Astrocyte (in vitro differentiated cells and primary cell): ENCODE data around the gene MARCHF9. TPM values are rescaled to one million over a fixed set of nuclear protein-coding genes. Genes with fewer than 3 reads are reported as not detected.
"Not testable (repeated sequence)": the region's sequence is repeated elsewhere in the genome, so short reads cannot be mapped to it uniquely, and the experiment has no call there.

Source experiments
- DNase-seq: peaks from one replicate; pipeline ENCODE4 v3.0.0-alpha.2; 2010; ENCODE audit warnings: low read depth
- FAIRE-seq: peaks from 2 replicates; lab custom pipeline; 2011; peaks lifted over from hg19 to GRCh38; lab: Jason Lieb, UNC
- H2AFZ ChIP-seq: 2 replicates; pipeline ENCODE4 v1.6.0; 2012; ENCODE audit warnings: low read depth, low read length, inconsistent platforms
- H3K27ac ChIP-seq: 2 replicates; pipeline ENCODE4 v1.5.1; 2011; ENCODE audit warnings: low read depth, low read length, inconsistent platforms
- H3K27me3 ChIP-seq: 2 replicates; pipeline ENCODE4 v1.6.0; 2011; ENCODE audit warnings: low read length, inconsistent platforms; ENCODE audit not compliant: insufficient read depth
- H3K36me3 ChIP-seq: 2 replicates; pipeline ENCODE4 v1.5.1; 2011; ENCODE audit warnings: low read length, inconsistent platforms; ENCODE audit not compliant: insufficient read depth
- H3K4me1 ChIP-seq: 2 replicates; pipeline ENCODE4 v1.5.1; 2011; ENCODE audit warnings: low read length, inconsistent platforms; ENCODE audit not compliant: insufficient read depth
- H3K4me2 ChIP-seq: 2 replicates; pipeline ENCODE4 v1.6.0; 2012; ENCODE audit warnings: low read length, inconsistent platforms
- H3K4me3 ChIP-seq: 2 replicates; pipeline ENCODE4 v1.5.1; 2011; ENCODE audit warnings: low read depth, mild to moderate bottlenecking, low read length, inconsistent platforms; ENCODE audit not compliant: insufficient read depth
- H3K79me2 ChIP-seq: 2 replicates; pipeline ENCODE4 v1.6.0; 2012; ENCODE audit warnings: mild to moderate bottlenecking, low read length, inconsistent platforms; ENCODE audit not compliant: insufficient read depth
- H3K9ac ChIP-seq: 2 replicates; pipeline ENCODE4 v1.6.0; 2012; ENCODE audit warnings: mild to moderate bottlenecking, low read length, inconsistent platforms
- H3K9me3 ChIP-seq: 2 replicates; pipeline ENCODE4 v1.5.1; 2012; ENCODE audit warnings: low read depth, mild to moderate bottlenecking, low read length, inconsistent platforms; ENCODE audit not compliant: insufficient read depth
- H4K20me1 ChIP-seq: 2 replicates; pipeline ENCODE4 v1.6.0; 2012; ENCODE audit warnings: low read length, inconsistent platforms; ENCODE audit not compliant: insufficient read depth
- H3K27ac Mint-ChIP-seq: one replicate; pipeline ENCODE4 v1.8.0; 2021; ENCODE audit warnings: mild to moderate bottlenecking, mixed read lengths; ENCODE audit not compliant: unreplicated experiment
- H3K27me3 Mint-ChIP-seq: one replicate; pipeline ENCODE4 v1.8.0; 2021; ENCODE audit warnings: low read depth, mixed read lengths; ENCODE audit not compliant: unreplicated experiment
- H3K36me3 Mint-ChIP-seq: one replicate; pipeline ENCODE4 v1.8.0; 2021; ENCODE audit warnings: low read depth, mixed read lengths; ENCODE audit not compliant: unreplicated experiment
- H3K4me1 Mint-ChIP-seq: one replicate; pipeline ENCODE4 v1.8.0; 2021; ENCODE audit warnings: low read depth, mixed read lengths; ENCODE audit not compliant: unreplicated experiment
- H3K4me3 Mint-ChIP-seq: one replicate; pipeline ENCODE4 v1.8.0; 2021; ENCODE audit warnings: mild to moderate bottlenecking, moderate library complexity, mixed read lengths; ENCODE audit not compliant: unreplicated experiment
- H3K9me3 Mint-ChIP-seq: one replicate; pipeline ENCODE4 v1.8.0; 2021; ENCODE audit warnings: mild to moderate bottlenecking, mixed read lengths; ENCODE audit not compliant: unreplicated experiment
- CTCF ChIP-seq: IDR thresholded peaks from 2 replicates; pipeline ENCODE4 v1.5.1; 2011; ENCODE audit warnings: low read depth, mild to moderate bottlenecking, inconsistent platforms, low read length, moderate library complexity; ENCODE audit not compliant: insufficient read depth
- EZH2 ChIP-seq: IDR thresholded peaks from 2 replicates; pipeline ENCODE4 v1.6.1; 2012; ENCODE audit warnings: mild to moderate bottlenecking, low read length, inconsistent platforms; ENCODE audit not compliant: insufficient read depth
- total RNA-seq: library from RNA; stranded (reverse); gene quantifications from 2 replicates; pipeline ENCODE4 v1.2.1, GENCODE V29; 2021

MARCHF9 gene
- total RNA-seq, 1 donor from 2014 or later = 13.0 TPM

- TF ChIP-seq CTCF (no peak), EZH2 (no peak)
- peaks cover 3% of the 10 kb centered on the region for H3K27me3 ChIP-seq
- Mint-ChIP-seq H3K9me3 (no peaks in the 10 kb centered on the region), H3K27me3 (peaks cover 24% of the 10 kb centered on the region), H3K27ac (no peak overlapping the region), H3K36me3 (peaks cover 35% of the 10 kb centered on the region), H3K4me1 (no peaks in the 10 kb centered on the region), H3K4me3 (no peak overlapping the region)
- peaks cover 35% of the 10 kb centered on the region for H3K36me3 ChIP-seq
- H3K4me1 ChIP-seq = no peaks in the 10 kb centered on the region
- no peaks in the 10 kb centered on the region for H3K9me3 ChIP-seq
- no peaks in the 10 kb centered on the region for H3K79me2 ChIP-seq
- no peak overlapping the region for H3K27ac ChIP-seq
- no peak overlapping the region for H3K4me3 ChIP-seq
- no peak overlapping the region for H2AFZ ChIP-seq
- DNase-seq = no peak
- H4K20me1 ChIP-seq = no peaks in the 10 kb centered on the region
- H3K4me2 ChIP-seq = no peak overlapping the region
- FAIRE-seq = no peak
- H3K9ac ChIP-seq = no peak overlapping the region
Measured at GRCh38 chr12:57719777-57720605, 34.9 kb upstream of the MARCHF9 start.

GRCh38 chr12:57720606-57721595 lies 34.0 kb upstream of the MARCHF9 start:
- Mint-ChIP-seq H3K4me3 (no peak overlapping the region), H3K4me1 (no peaks in the 10 kb centered on the region), H3K36me3 (peaks cover 31% of the 10 kb centered on the region), H3K27me3 (peaks cover 28% of the 10 kb centered on the region), H3K27ac (no peak overlapping the region), H3K9me3 (no peaks in the 10 kb centered on the region)
- H3K9me3 ChIP-seq = no peaks in the 10 kb centered on the region
- H3K4me3 ChIP-seq = no peak overlapping the region
- H3K79me2 ChIP-seq = no peaks in the 10 kb centered on the region
- no peaks in the 10 kb centered on the region for H4K20me1 ChIP-seq
- no peak overlapping the region for H2AFZ ChIP-seq
- TF ChIP-seq EZH2 (no peak), CTCF (no peak)
- peaks cover 3% of the 10 kb centered on the region for H3K27me3 ChIP-seq
- no peak overlapping the region for H3K9ac ChIP-seq
- FAIRE-seq (no peak), DNase-seq (no peak)
- H3K4me1 ChIP-seq = no peaks in the 10 kb centered on the region
- peaks cover 31% of the 10 kb centered on the region for H3K36me3 ChIP-seq
- H3K4me2 ChIP-seq = no peak overlapping the region
- H3K27ac ChIP-seq = no peak overlapping the region

GRCh38 chr12:57721846-57722608 lies 32.9 kb upstream of the MARCHF9 start:
- H3K79me2 ChIP-seq, H3K4me1 Mint-ChIP-seq, H3K4me3 Mint-ChIP-seq, H4K20me1 ChIP-seq, H3K9me3 Mint-ChIP-seq, DNase-seq, H3K27me3 ChIP-seq, H3K27ac ChIP-seq, H3K4me3 ChIP-seq, H3K4me1 ChIP-seq, FAIRE-seq, H3K9ac ChIP-seq, H3K27ac Mint-ChIP-seq, H2AFZ ChIP-seq, H3K4me2 ChIP-seq, H3K9me3 ChIP-seq: not testable (repeated sequence)
- Mint-ChIP-seq H3K27me3 (peaks cover 32% of the 10 kb centered on the region), H3K36me3 (peaks cover 29% of the 10 kb centered on the region)
- H3K36me3 ChIP-seq = peaks cover 25% of the 10 kb centered on the region
